Raji (cell line): ENCODE data around the gene MT1G.

Source experiments
- POLR2A ChIP-seq: IDR thresholded peaks from 2 replicates; pipeline ENCODE4 v1.6.1; 2011; ENCODE audit warnings: low read depth, low read length, control low read depth; ENCODE audit not compliant: insufficient read depth

MT1G gene

DNA sequence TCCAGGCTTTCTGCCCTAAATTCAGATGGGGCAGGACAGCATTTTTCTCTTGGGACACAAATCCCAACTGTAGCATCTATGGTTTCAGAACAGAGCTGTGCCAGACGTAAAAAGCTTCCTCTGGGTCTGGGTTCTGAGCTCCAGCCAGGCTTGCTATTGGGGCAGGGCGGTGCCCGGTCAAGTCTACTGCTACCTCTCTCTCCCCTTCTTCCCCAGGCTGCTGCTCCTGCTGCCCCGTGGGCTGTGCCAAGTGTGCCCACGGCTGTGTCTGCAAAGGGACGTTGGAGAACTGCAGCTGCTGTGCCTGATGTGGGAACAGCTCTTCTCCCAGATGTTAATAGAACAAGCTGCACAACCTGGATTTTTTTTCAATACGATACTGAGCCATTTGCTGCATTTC is 34.3 kb downstream of the MT1G start:
- no peak for TF ChIP-seq POLR2A

DNA sequence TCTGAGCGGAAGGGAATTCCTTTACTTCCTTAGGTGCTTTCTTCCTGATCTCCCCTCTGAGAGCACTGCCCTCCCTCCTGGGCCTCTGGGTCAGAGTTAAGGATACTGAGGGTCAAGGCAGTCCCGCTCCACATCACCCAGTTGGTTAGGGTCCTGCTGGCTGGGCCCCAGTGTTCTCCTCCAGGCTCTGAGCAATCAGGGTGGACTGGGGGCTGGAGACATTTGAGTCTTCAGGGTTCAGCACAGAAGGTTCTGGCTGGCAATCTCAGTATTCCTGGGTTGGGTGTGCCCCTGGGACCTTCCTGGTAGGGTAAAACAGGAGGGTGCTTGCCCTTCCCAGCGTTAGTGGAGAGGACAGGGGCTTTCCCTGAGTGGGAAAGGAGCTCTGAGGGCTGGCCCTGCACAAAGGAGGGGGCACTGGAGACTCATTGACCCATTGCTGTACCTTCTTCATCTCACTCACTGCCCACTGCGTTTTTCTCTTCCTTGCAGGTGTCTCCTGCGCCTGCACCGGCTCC is 35.0 kb downstream of the MT1G start:
- TF ChIP-seq POLR2A, result no peak

- no peak for TF ChIP-seq POLR2A
Observed at GRCh38 chr16:56632156-56632847, 35.6 kb downstream of the MT1G start, which contains the start of gene MT1M. Gene MT1M (plus strand): TSS chr16:56632659. CDS start chr16:56632732, 73 bp downstream.

DNA sequence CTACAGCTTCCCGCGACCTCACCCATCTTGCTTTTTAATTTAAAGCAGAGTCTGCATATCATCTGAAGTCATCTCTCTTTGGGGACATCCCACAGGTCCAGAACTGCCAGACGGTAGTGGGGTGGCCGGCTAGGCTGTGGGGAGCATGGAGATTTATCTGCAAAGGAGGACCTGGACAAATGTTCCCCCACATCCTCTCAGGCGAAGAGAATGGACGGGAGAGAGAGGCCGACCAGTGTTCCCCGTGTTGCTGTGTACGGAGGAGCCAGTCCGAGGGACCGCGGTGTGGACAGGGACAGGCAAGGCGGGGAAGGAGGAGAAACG is 36.1 kb downstream of the MT1G start:
- TF ChIP-seq POLR2A, result no peak

- no peak for TF ChIP-seq POLR2A
Observed at GRCh38 chr16:56631197-56631596, 36.7 kb downstream of the MT1G start.

DNA sequence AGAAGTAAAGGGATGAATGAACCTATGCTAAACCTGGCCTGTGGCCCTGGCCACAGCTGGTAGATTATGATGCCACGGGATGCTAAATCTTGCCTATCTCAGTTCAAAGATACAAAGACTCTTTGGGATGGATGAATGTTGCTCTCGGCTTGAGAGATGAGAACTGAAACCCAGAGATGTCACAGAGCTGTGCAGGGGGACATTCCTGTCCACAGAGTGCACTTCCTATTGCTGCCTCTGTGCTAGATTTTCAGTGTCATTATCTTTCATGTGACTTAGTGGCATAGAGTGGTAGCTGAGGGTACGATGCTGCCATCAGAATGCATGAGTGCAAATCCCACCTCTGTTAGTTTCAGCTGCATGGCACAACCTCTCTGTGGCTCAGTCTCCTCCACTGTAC is 37.7 kb downstream of the MT1G start:
- no peak for TF ChIP-seq POLR2A

- TF ChIP-seq POLR2A, result no peak
Observed at GRCh38 chr16:56629531-56629930, 38.3 kb downstream of the MT1G start.

- no peak for TF ChIP-seq POLR2A
Observed at GRCh38 chr16:56628486-56629350, 39.1 kb downstream of the MT1G start.

DNA sequence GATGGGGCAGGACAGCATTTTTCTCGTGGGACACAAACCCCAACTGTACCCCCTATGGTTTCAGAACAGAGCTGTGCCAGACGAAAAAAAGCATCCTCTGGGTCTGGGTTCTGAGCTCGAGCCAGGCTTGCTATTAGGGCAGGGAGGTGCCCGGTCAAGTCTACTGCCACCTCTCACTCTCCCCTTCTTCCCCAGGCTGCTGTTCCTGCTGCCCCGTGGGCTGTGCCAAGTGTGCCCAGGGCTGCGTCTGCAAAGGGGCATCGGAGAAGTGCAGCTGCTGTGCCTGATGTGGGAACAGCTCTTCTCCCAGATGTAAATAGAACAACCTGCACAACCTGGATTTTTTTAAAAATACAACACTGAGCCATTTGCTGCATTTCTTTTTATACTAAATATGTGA is 41.2 kb downstream of the MT1G start:
- TF ChIP-seq POLR2A, result no peak

GRCh38 chr16:56625943-56626654 is 41.8 kb downstream of the MT1G start:
- no peak for TF ChIP-seq POLR2A

DNA sequence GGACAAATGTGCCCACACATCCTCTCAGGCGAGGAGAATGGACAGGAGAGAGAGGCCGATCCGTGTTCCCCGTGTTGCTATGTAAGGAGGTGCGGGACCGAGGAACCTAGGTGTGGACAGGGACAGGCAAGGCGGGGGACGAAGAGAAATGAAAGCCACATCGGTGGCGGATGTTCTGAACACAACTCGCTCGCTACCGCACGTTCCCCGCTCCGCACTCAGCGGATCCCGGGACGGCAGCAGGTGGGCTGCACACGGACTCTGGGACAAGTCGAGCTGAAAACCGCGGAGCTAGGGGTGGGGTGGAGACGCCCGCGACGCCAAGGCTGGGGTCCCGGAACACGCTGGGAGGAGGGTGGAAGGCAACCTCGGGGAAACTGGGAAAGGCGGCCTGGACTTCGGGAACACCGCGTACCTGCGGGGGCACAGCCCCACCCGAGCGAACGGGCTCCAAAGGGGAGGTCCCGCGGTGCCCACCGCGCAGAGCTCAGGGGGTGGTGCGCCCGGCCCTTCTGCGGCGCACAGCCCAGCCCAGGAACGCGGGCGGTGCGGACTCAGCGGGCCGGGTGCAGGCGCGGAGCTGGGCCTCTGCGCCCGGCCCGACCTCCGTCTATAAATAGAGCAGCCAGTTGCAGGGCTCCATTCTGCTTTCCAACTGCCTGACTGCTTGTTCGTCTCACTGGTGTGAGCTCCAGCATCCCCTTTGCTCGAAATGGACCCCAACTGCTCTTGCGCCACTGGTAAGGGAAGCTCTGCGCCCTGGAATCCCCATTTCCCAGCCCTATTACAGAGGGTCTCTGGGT is 42.5 kb downstream of the MT1G start, which contains the start of gene MT1E:
TSS of gene MT1E (plus strand) at position 642 of the 803 bp plus-strand sequence. CDS start at position 713, 71 bp downstream.
- no peak for TF ChIP-seq POLR2A

DNA sequence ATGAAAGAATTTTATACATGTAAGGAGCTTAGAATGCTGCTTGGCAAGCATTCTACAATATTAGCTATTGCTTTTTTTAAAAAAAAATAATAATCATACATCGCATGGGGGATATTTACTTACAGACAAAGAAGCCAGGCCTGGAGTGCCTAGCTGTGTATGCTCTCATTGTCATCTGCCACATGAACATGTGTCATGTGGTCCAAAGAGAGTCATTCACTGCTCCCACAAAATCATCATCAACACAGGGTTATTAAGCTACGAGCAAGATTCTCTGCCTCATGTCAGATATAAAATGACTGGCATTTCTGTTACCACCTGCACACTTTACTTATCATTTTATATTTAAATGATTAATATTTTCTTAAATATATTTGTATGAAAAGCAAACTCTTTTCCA is 44.2 kb downstream of the MT1G start:
- TF ChIP-seq POLR2A, result no peak

GRCh38 chr16:56620339-56620897 is 47.4 kb downstream of the MT1G start:
- TF ChIP-seq POLR2A, result no peak

- TF ChIP-seq POLR2A, result no peak
Observed at GRCh38 chr16:56618138-56618537, 49.7 kb downstream of the MT1G start.
